Parathyroid adenoma (tissue), 2 donors: ENCODE results near the gene CDH4.

ENCODE experiments used
- H2AFZ ChIP-seq: fragments of 300-600 bp; sonication (generic); one replicate; pipeline ENCODE4 v1.7.0; 2017; ENCODE audit warnings: antibody characterized with exemption, mild to moderate bottlenecking
- H3K27ac ChIP-seq: fragments of 300-600 bp; sonication (generic); one replicate; pipeline ENCODE4 v1.7.0; 2017
- H3K27me3 ChIP-seq: fragments of 300-600 bp; sonication (generic); one replicate; pipeline ENCODE4 v1.7.0; 2017; ENCODE audit warnings: low read length; ENCODE audit not compliant: control insufficient read depth, insufficient read depth
- H3K36me3 ChIP-seq: fragments of 300-600 bp; sonication (generic); one replicate; pipeline ENCODE4 v1.7.0; 2017; ENCODE audit warnings: low read length; ENCODE audit not compliant: control insufficient read depth, insufficient read depth
- H3K4me1 ChIP-seq: fragments of 300-600 bp; sonication (generic); one replicate; pipeline ENCODE4 v1.7.0; 2017; ENCODE audit warnings: control low read depth
- H3K4me2 ChIP-seq: fragments of 300-600 bp; sonication (generic); one replicate; pipeline ENCODE4 v1.7.0; 2017; ENCODE audit warnings: low read length
- H3K4me3 ChIP-seq: fragments of 300-600 bp; sonication (generic); one replicate; pipeline ENCODE4 v1.7.0; 2017; ENCODE audit warnings: low read depth, low read length
- H3K79me2 ChIP-seq: fragments of 300-600 bp; sonication (generic); one replicate; pipeline ENCODE4 v1.7.0; 2017; ENCODE audit warnings: control low read depth
- H3K9ac ChIP-seq: fragments of 300-600 bp; sonication (generic); one replicate; pipeline ENCODE4 v1.7.0; 2017; ENCODE audit warnings: mild to moderate bottlenecking
- H3K9me3 ChIP-seq: fragments of 300-600 bp; sonication (generic); one replicate; pipeline ENCODE4 v1.7.0; 2017; ENCODE audit warnings: low read length; ENCODE audit not compliant: control insufficient read depth
- CTCF ChIP-seq: fragments of 300-600 bp; sonication (generic); IDR thresholded peaks from one replicate; pipeline ENCODE4 v1.7.0; 2017; ENCODE audit warnings: antibody characterized with exemption, mild to moderate bottlenecking
- donor health status: primary hyperparathyroidism.

Gene CDH4

GRCh38 chr20:61459705-61460104, 207.6 kb downstream of the CDH4 start:
- Histone ChIP-seq H3K4me2 (no peak overlapping the region), H2AFZ (no peak overlapping the region), H3K36me3 (no peaks in the 10 kb centered on the region), H3K27me3 (no peaks in the 10 kb centered on the region), H3K4me3 (no peak overlapping the region), H3K4me1 (no peaks in the 10 kb centered on the region), H3K79me2 (no peaks in the 10 kb centered on the region), H3K9me3 (no peaks in the 10 kb centered on the region), H3K9ac (no peak overlapping the region), H3K27ac (no peak overlapping the region)
- no peak for TF ChIP-seq CTCF

GRCh38 chr20:61460261-61461052, 208.4 kb downstream of the CDH4 start:
- no peaks in the 10 kb centered on the region for H3K36me3 ChIP-seq
- no peaks in the 10 kb centered on the region for H3K27me3 ChIP-seq
- H3K4me2 ChIP-seq = no peak overlapping the region
- no peak overlapping the region for H3K9ac ChIP-seq
- H3K9me3 ChIP-seq = no peaks in the 10 kb centered on the region
- no peak overlapping the region for H2AFZ ChIP-seq
- H3K79me2 ChIP-seq = no peaks in the 10 kb centered on the region
- no peaks in the 10 kb centered on the region for H3K4me1 ChIP-seq
- H3K4me3 ChIP-seq = no peak overlapping the region
- TF ChIP-seq CTCF = no peak
- no peak overlapping the region for H3K27ac ChIP-seq

- no peak overlapping the region for H3K27ac ChIP-seq
- no peaks in the 10 kb centered on the region for H3K4me1 ChIP-seq
- no peak overlapping the region for H3K4me2 ChIP-seq
- no peaks in the 10 kb centered on the region for H3K79me2 ChIP-seq
- no peak overlapping the region for H2AFZ ChIP-seq
- H3K4me3 ChIP-seq = no peak overlapping the region
- no peaks in the 10 kb centered on the region for H3K27me3 ChIP-seq
- no peaks in the 10 kb centered on the region for H3K36me3 ChIP-seq
- no peak overlapping the region for H3K9ac ChIP-seq
- no peak for TF ChIP-seq CTCF
- H3K9me3 ChIP-seq = no peaks in the 10 kb centered on the region
Observed at GRCh38 chr20:61461461-61461860, 209.4 kb downstream of the CDH4 start.

GRCh38 chr20:61464307-61465303, 212.5 kb downstream of the CDH4 start:
- H3K4me2 ChIP-seq = no peak overlapping the region
- H3K4me1 ChIP-seq = no peaks in the 10 kb centered on the region
- no peak overlapping the region for H3K4me3 ChIP-seq
- no peaks in the 10 kb centered on the region for H3K27me3 ChIP-seq
- no peak overlapping the region for H3K27ac ChIP-seq
- no peak for TF ChIP-seq CTCF
- no peaks in the 10 kb centered on the region for H3K36me3 ChIP-seq
- no peaks in the 10 kb centered on the region for H3K9me3 ChIP-seq
- no peaks in the 10 kb centered on the region for H3K79me2 ChIP-seq
- H3K9ac ChIP-seq = no peak overlapping the region
- no peak overlapping the region for H2AFZ ChIP-seq
